Cardiac muscle cell (in vitro differentiated cells and primary cell): Measurements from ENCODE around the gene PRKAG2. TPM values are rescaled to one million over a fixed set of nuclear protein-coding genes. Genes with fewer than 3 reads are reported as not detected.

ENCODE experiments used
- DNase-seq, 2 donors: peaks; one replicate each; pipeline versions ENCODE4 v3.0.0 to v3.0.0-alpha.2; 2010 to 2017; ENCODE audit warnings: low read depth in 1 of 2, low spot score in 1 of 2
- H3K27ac ChIP-seq: fragments of 200-600 bp; sonication (generic); 2 replicates; pipeline ENCODE4 v1.5.1; 2016
- H3K27me3 ChIP-seq: fragments of 200-600 bp; sonication (generic); 2 replicates; pipeline ENCODE4 v1.6.0; 2016; ENCODE audit warnings: control low read depth
- H3K36me3 ChIP-seq: fragments of 200-600 bp; sonication (generic); 2 replicates; pipeline ENCODE4 v1.5.1; 2016; ENCODE audit warnings: control low read depth
- H3K4me1 ChIP-seq: fragments of 200-600 bp; sonication (generic); 2 replicates; pipeline ENCODE4 v1.8.1; 2017; ENCODE audit warnings: low read depth, mild to moderate bottlenecking, mixed run types
- H3K4me3 ChIP-seq: fragments of 200-600 bp; sonication (generic); 2 replicates; pipeline ENCODE4 v1.5.1; 2016; ENCODE audit warnings: mild to moderate bottlenecking
- H3K9me3 ChIP-seq: fragments of 200-600 bp; sonication (generic); 2 replicates; pipeline ENCODE4 v1.5.1; 2017; ENCODE audit warnings: low read depth, mild to moderate bottlenecking, control low read depth
- CTCF ChIP-seq: IDR thresholded peaks from 2 replicates; pipeline ENCODE4 v1.5.1; 2012; ENCODE audit warnings: low read depth, mild to moderate bottlenecking, low read length
- polyA plus RNA-seq: library from polyadenylated mRNA; unstranded; fragments of >200 nt; fragmentation: Nextera tagmentation; extraction: Ambion mirVana; gene quantifications from 2 replicates; pipeline ENCODE4 v1.2.1, GENCODE V29; 2016
- total RNA-seq: library from RNA; depleted of rRNA; stranded (reverse); fragments of >200 nt; gene quantifications from 2 replicates; pipeline ENCODE4 v1.2.3, GENCODE V29; 2016

The PRKAG2 gene
- total and polyA plus RNA-seq, 2 experiments from 2014 or later: 43.4 to 85.3 TPM

GRCh38 chr7:151839451-151839921, 37.4 kb downstream of the PRKAG2 start:
- H3K9me3 ChIP-seq: no peaks in the 10 kb centered on the region
- H3K27ac ChIP-seq: no peak overlapping the region
- H3K36me3 ChIP-seq: no peaks in the 10 kb centered on the region
- H3K27me3 ChIP-seq: no peaks in the 10 kb centered on the region
- no peak for TF ChIP-seq CTCF
- peaks cover 5% of the 10 kb centered on the region for H3K4me1 ChIP-seq
- DNase-seq: no peak
- H3K4me3 ChIP-seq: no peak overlapping the region

GRCh38 chr7:151838861-151839381, 38.0 kb downstream of the PRKAG2 start:
- no peak overlapping the region for H3K4me3 ChIP-seq
- no peaks in the 10 kb centered on the region for H3K27me3 ChIP-seq
- H3K4me1 ChIP-seq: peaks cover 5% of the 10 kb centered on the region
- H3K27ac ChIP-seq: no peak overlapping the region
- no peak for DNase-seq
- H3K9me3 ChIP-seq: no peaks in the 10 kb centered on the region
- H3K36me3 ChIP-seq: no peaks in the 10 kb centered on the region
- TF ChIP-seq CTCF: no peak

GRCh38 chr7:151838072-151838471, 38.8 kb downstream of the PRKAG2 start:
- no peak for TF ChIP-seq CTCF
- no peaks in the 10 kb centered on the region for H3K9me3 ChIP-seq
- no peak overlapping the region for H3K27ac ChIP-seq
- peaks cover 5% of the 10 kb centered on the region for H3K4me1 ChIP-seq
- H3K4me3 ChIP-seq: no peak overlapping the region
- no peaks in the 10 kb centered on the region for H3K27me3 ChIP-seq
- H3K36me3 ChIP-seq: no peaks in the 10 kb centered on the region
- no peak for DNase-seq

GRCh38 chr7:151837285-151838042, 39.5 kb downstream of the PRKAG2 start:
- Histone ChIP-seq H3K27ac (no peak overlapping the region), H3K4me1 (peaks cover 5% of the 10 kb centered on the region), H3K27me3 (no peaks in the 10 kb centered on the region), H3K9me3 (no peaks in the 10 kb centered on the region), H3K36me3 (no peaks in the 10 kb centered on the region), H3K4me3 (no peak overlapping the region)
- peak in 1 of 2 donors; percentile 31 for DNase-seq
- no peak for TF ChIP-seq CTCF

- no peak for TF ChIP-seq CTCF
- DNase-seq: no peak
- H3K4me3 ChIP-seq: no peak overlapping the region
- no peaks in the 10 kb centered on the region for H3K36me3 ChIP-seq
- no peaks in the 10 kb centered on the region for H3K27me3 ChIP-seq
- no peaks in the 10 kb centered on the region for H3K9me3 ChIP-seq
- H3K4me1 ChIP-seq: peaks cover 5% of the 10 kb centered on the region
- H3K27ac ChIP-seq: no peak overlapping the region
Observed at GRCh38 chr7:151836927-151837205, 40.0 kb downstream of the PRKAG2 start.
